H9 (cell line): ENCODE data around the gene SREBF2. TPM values are rescaled to one million over a fixed set of nuclear protein-coding genes. Genes with fewer than 3 reads are reported as not detected.

Experiments
- DNase-seq: peaks from one replicate; pipeline ENCODE4 v3.0.0-alpha.2; 2017
- H2AFZ ChIP-seq: one replicate; pipeline ENCODE4 v1.6.1; 2013; ENCODE audit warnings: mild to moderate bottlenecking, low read length, control low read depth, moderate library complexity
- H2AK5ac ChIP-seq: 2 replicates; pipeline ENCODE4 v1.6.1; 2013; ENCODE audit warnings: low read length, control low read depth, mixed read lengths; ENCODE audit not compliant: insufficient read length
- H2BK120ac ChIP-seq: one replicate; pipeline ENCODE4 v1.6.1; 2013; ENCODE audit warnings: low read depth, mild to moderate bottlenecking, low read length, control low read depth, inconsistent platforms; ENCODE audit not compliant: poor library complexity, severe bottlenecking
- H2BK12ac ChIP-seq: 2 replicates; pipeline ENCODE4 v1.6.1; 2013; ENCODE audit warnings: low read length, control low read depth, mixed read lengths, low read depth; ENCODE audit not compliant: insufficient read length
- H2BK15ac ChIP-seq: 2 replicates; pipeline ENCODE4 v1.6.1; 2013; ENCODE audit warnings: low read depth, low read length, control low read depth
- H2BK20ac ChIP-seq: one replicate; pipeline ENCODE4 v1.6.1; 2013; ENCODE audit warnings: low read depth, mild to moderate bottlenecking, low read length, control low read depth, inconsistent platforms; ENCODE audit not compliant: poor library complexity, severe bottlenecking
- H2BK5ac ChIP-seq: 2 replicates; pipeline ENCODE4 v1.6.1; 2013; ENCODE audit warnings: low read length, control low read depth, mixed read lengths; ENCODE audit not compliant: insufficient read length
- H3K14ac ChIP-seq: 2 replicates; pipeline ENCODE4 v1.6.1; 2013; ENCODE audit warnings: low read length, control low read depth; ENCODE audit not compliant: insufficient read depth
- H3K18ac ChIP-seq: 2 replicates; pipeline ENCODE4 v1.6.1; 2013; ENCODE audit warnings: low read depth, mild to moderate bottlenecking, mixed read lengths, low read length, control low read depth; ENCODE audit not compliant: insufficient read length
- H3K23ac ChIP-seq: 2 replicates; pipeline ENCODE4 v1.6.1; 2013; ENCODE audit warnings: low read length, control low read depth, mixed read lengths, low read depth; ENCODE audit not compliant: insufficient read length
- H3K23me2 ChIP-seq: 2 replicates; pipeline ENCODE4 v1.6.1; 2013; ENCODE audit warnings: low read depth, mild to moderate bottlenecking, mixed read lengths, low read length, control low read depth; ENCODE audit not compliant: insufficient read length, poor library complexity, severe bottlenecking
- H3K27ac ChIP-seq: 2 replicates; pipeline ENCODE4 v1.5.1; 2013; ENCODE audit warnings: low read length, control low read depth, mixed read lengths, low read depth; ENCODE audit not compliant: insufficient read length
- H3K27me3 ChIP-seq: 2 replicates; pipeline ENCODE4 v1.6.1; 2013; ENCODE audit warnings: low read length, control low read depth, inconsistent platforms; ENCODE audit not compliant: insufficient read depth
- H3K4ac ChIP-seq: 2 replicates; pipeline ENCODE4 v1.6.1; 2013; ENCODE audit warnings: low read depth, mild to moderate bottlenecking, control low read depth, inconsistent platforms, low read length, moderate library complexity
- H3K4me1 ChIP-seq: 2 replicates; pipeline ENCODE4 v1.6.1; 2013; ENCODE audit warnings: low read length, control low read depth, inconsistent platforms; ENCODE audit not compliant: insufficient read depth
- H3K4me2 ChIP-seq: 2 replicates; pipeline ENCODE4 v1.6.1; 2013; ENCODE audit warnings: low read length, control low read depth, mixed read lengths; ENCODE audit not compliant: insufficient read length, insufficient read depth
- H3K56ac ChIP-seq: 2 replicates; pipeline ENCODE4 v1.6.1; 2013; ENCODE audit warnings: low read depth, mild to moderate bottlenecking, mixed read lengths, low read length, control low read depth; ENCODE audit not compliant: insufficient read length
- H3K79me1 ChIP-seq: 2 replicates; pipeline ENCODE4 v1.6.1; 2013; ENCODE audit warnings: low read depth, mild to moderate bottlenecking, moderate library complexity, low read length, control low read depth, inconsistent platforms; ENCODE audit not compliant: insufficient read depth, poor library complexity, severe bottlenecking
- H3K79me2 ChIP-seq: 2 replicates; pipeline ENCODE4 v1.6.1; 2013; ENCODE audit warnings: low read length, control low read depth, inconsistent platforms; ENCODE audit not compliant: insufficient read depth
- H3K9ac ChIP-seq: 2 replicates; pipeline ENCODE4 v1.6.1; 2013; ENCODE audit warnings: low read length, control low read depth, mixed read lengths; ENCODE audit not compliant: insufficient read length; ENCODE audit errors: extremely low read depth
- H3K9me3 ChIP-seq: one replicate; pipeline ENCODE4 v1.6.1; 2013; ENCODE audit warnings: low read depth, low read length, inconsistent platforms; ENCODE audit not compliant: control insufficient read depth
- H3T11ph ChIP-seq: one replicate; pipeline ENCODE4 v1.6.1; 2013; ENCODE audit warnings: mild to moderate bottlenecking, low read length, control low read depth, inconsistent platforms
- H4K20me1 ChIP-seq: one replicate; pipeline ENCODE4 v1.6.1; 2013; ENCODE audit not compliant: control insufficient read depth, insufficient read length, insufficient read depth
- H4K5ac ChIP-seq: 2 replicates; pipeline ENCODE4 v1.6.1; 2013; ENCODE audit warnings: low read depth, mild to moderate bottlenecking, mixed read lengths, low read length, control low read depth; ENCODE audit not compliant: insufficient read length
- H4K8ac ChIP-seq: replicated peaks from 2 replicates; pipeline ENCODE4 v1.6.1; 2013; ENCODE audit warnings: low read length, control low read depth, mixed read lengths, low read depth; ENCODE audit not compliant: insufficient read length
- H4K91ac ChIP-seq: 2 replicates; pipeline ENCODE4 v1.6.1; 2013; ENCODE audit warnings: low read depth, mild to moderate bottlenecking, moderate library complexity, mixed read lengths, low read length, control low read depth; ENCODE audit not compliant: insufficient read length
- H3K27ac Mint-ChIP-seq, 3 experiments: 2 replicates in 2 of 3; 3 replicates in 1 of 3; pipeline ENCODE4 v1.8.0; 2020 to 2021; ENCODE audit warnings: mixed read lengths in 3 of 3, mild to moderate bottlenecking in 1 of 3, moderate library complexity in 1 of 3
- H3K27me3 Mint-ChIP-seq: 2 replicates; pipeline ENCODE4 v1.8.0; 2021; ENCODE audit warnings: low read depth, mild to moderate bottlenecking, moderate library complexity, mixed read lengths
- H3K36me3 Mint-ChIP-seq, 3 experiments: 2 replicates in 2 of 3; 3 replicates in 1 of 3; pipeline ENCODE4 v1.8.0; 2020 to 2021; ENCODE audit warnings: low read depth in 3 of 3, mixed read lengths in 3 of 3; ENCODE audit not compliant: insufficient read depth in 1 of 3
- H3K4me1 Mint-ChIP-seq, 2 experiments: 2 replicates each; pipeline ENCODE4 v1.8.0; 2020; ENCODE audit warnings: mixed read lengths in 2 of 2
- H3K4me3 Mint-ChIP-seq, 2 experiments: 2 replicates in 1 of 2; 3 replicates in 1 of 2; pipeline ENCODE4 v1.8.0; 2020 to 2021; ENCODE audit warnings: mild to moderate bottlenecking in 2 of 2, mixed read lengths in 2 of 2, moderate library complexity in 1 of 2
- H3K9me3 Mint-ChIP-seq, 2 experiments: 2 replicates in 1 of 2; 3 replicates in 1 of 2; pipeline ENCODE4 v1.8.0; 2020; ENCODE audit warnings: mild to moderate bottlenecking in 2 of 2, mixed read lengths in 2 of 2, moderate library complexity in 1 of 2
- CTCF ChIP-seq: fragments of 200-600 bp; sonication (generic); conservative IDR thresholded peaks from 3 replicates; pipeline ENCODE4 v1.8.0; 2021; ENCODE audit warnings: antibody characterized with exemption, mild to moderate bottlenecking
- WGBS: extraction: QIAGEN DNeasy Blood & Tissue Kit; methylation state at CpG from one replicate; pipeline ENCODE4 v1.1.7; 2013; ENCODE audit warnings: missing lambda C conversion rate, low lambda C conversion rate, mixed read lengths; ENCODE audit not compliant: insufficient read length; ENCODE audit errors: extremely low coverage; 5-methylcytosine and 5-hydroxymethylcytosine counted together
- total RNA-seq: library from RNA; stranded (reverse); gene quantifications from 2 replicates; pipeline ENCODE4 v1.2.1, GENCODE V29; 2021

The SREBF2 gene
- total RNA-seq, 1 experiment from 2014 or later, result 146 TPM

- peaks cover 3 to 26% (median 11%) of the 10 kb centered on the region in 3 experiments; a peak in 6 of 7 replicates for H3K36me3 Mint-ChIP-seq
- DNase-seq, result no peak
- H3K27me3 Mint-ChIP-seq, result no peaks in the 10 kb centered on the region
- Histone ChIP-seq H4K5ac (no peak overlapping the region), H3K23me2 (no peaks in the 10 kb centered on the region), H3K23ac (no peak overlapping the region), H2BK15ac (no peak overlapping the region), H3K9ac (no peak overlapping the region), H3K18ac (no peak overlapping the region), H2BK120ac (no peak overlapping the region), H3K14ac (no peak overlapping the region), H3K27me3 (no peaks in the 10 kb centered on the region), H4K91ac (no peak overlapping the region), H2BK20ac (no peak overlapping the region), H3K79me2 (peaks cover 60% of the 10 kb centered on the region), H3K4ac (no peak overlapping the region), H4K20me1 (no peaks in the 10 kb centered on the region), H2AFZ (no peak overlapping the region), H3K56ac (no peak overlapping the region), H3K79me1 (peaks cover 9% of the 10 kb centered on the region), H3K4me1 (peaks cover 29% of the 10 kb centered on the region), H2BK12ac (no peak overlapping the region), H2BK5ac (no peak overlapping the region), H3K9me3 (no peaks in the 10 kb centered on the region), H4K8ac (no peak overlapping the region), H3K27ac (no peak overlapping the region), H2AK5ac (no peak overlapping the region), H3T11ph (no peak overlapping the region), H3K4me2 (no peak overlapping the region)
- peaks cover 41 to 43% of the 10 kb centered on the region in 2 experiments for H3K4me1 Mint-ChIP-seq
- TF ChIP-seq CTCF, result no peak
- H3K4me3 Mint-ChIP-seq, result peak overlapping the region in 1 of 2 experiments; percentile 6; a peak in 1 of 5 replicates
- H3K9me3 Mint-ChIP-seq, result no peaks in the 10 kb centered on the region; a peak in 1 of 5 replicates
- WGBS, result no CpG with 5 or more reads among the region's 2 CpGs
- H3K27ac Mint-ChIP-seq, result peak overlapping the region in 2 of 3 experiments; percentile 16 to 68; a peak in 3 of 7 replicates
These were observed 14.4 kb downstream of the SREBF2 start for GRCh38 chr22:41847300-41847699.
